SK-N-SH (cell line): ENCODE data around the gene BRD2.

Source experiments
- EP300 ChIP-seq, 2 experiments: IDR thresholded peaks; 2 replicates each; pipeline versions ENCODE4 v1.4.0 to v1.6.1; 2012; ENCODE audit warnings: borderline replicate concordance in 1 of 2, low read depth in 1 of 2, low read length in 1 of 2
- EZH2phosphoT487 ChIP-seq: fragments of 200-600 bp; sonication (generic); IDR thresholded peaks from 2 replicates; pipeline ENCODE4 v1.6.1; 2017; ENCODE audit warnings: low read depth, mixed run types, mild to moderate bottlenecking, antibody characterized with exemption, moderate library complexity, borderline replicate concordance
- GABPA ChIP-seq: IDR thresholded peaks from 2 replicates; pipeline ENCODE4 v1.4.0; 2012; ENCODE audit warnings: low read depth, mild to moderate bottlenecking
- POLR2AphosphoS5 ChIP-seq: IDR thresholded peaks from 2 replicates; pipeline ENCODE4 v1.6.1; 2012; ENCODE audit warnings: low read depth, low read length
- RXRA ChIP-seq: IDR thresholded peaks from 2 replicates; pipeline ENCODE4 v1.4.0; 2012; ENCODE audit warnings: low read depth, mild to moderate bottlenecking, borderline replicate concordance
- SMC3 ChIP-seq: IDR thresholded peaks from 2 replicates; pipeline ENCODE4 v1.6.1; 2012; ENCODE audit warnings: low read depth, low read length, improper control_type of control experiment
- TF ChIP-seq, protein P1 (sequence below): fragments of 200-600 bp; sonication (generic); IDR thresholded peaks from 2 replicates; pipeline ENCODE4 v1.6.1; 2017; ENCODE audit warnings: antibody characterized with exemption, mild to moderate bottlenecking, moderate library complexity
- TF ChIP-seq, protein P2 (sequence below): IDR thresholded peaks from 2 replicates; pipeline ENCODE4 v1.6.1; 2012; ENCODE audit warnings: mild to moderate bottlenecking, low read depth, low read length, moderate library complexity

DNA sequence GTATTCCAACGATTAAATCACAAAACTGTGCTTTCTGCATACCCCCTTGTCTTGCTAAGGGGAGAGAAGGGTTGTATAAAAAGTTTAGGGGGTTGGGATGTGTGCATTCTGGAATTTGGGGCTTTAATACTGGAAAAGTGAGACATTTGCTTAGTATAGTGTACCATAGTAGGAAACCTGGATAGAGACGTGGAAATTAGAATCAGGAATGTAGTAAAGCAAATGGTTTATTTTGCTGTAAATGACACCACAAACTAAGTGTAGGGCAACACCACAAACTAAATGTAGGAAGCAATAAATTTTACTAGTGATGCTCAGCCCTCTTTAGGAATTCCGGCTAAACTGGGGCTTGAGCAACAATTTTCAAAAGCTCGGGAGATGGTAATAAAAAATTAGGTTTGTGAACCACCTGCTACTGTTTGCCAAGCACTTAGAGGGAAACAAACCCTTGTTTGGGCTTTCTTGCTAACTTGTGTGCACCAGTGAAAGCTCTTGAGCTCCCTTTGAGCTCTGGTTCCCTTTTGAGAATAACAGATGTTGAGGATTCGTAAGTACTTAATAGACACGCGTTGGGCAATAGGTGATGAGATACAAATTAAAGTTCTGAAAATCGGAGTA lies 13.8 kb downstream of the BRD2 start:
- TF ChIP-seq RXRA (no peak), EP300 (IDR thresholded peaks at IDR 0.05; ENCODE audit: borderline replicate concordance in 1 of 2, low read depth in 1 of 2, low read length in 1 of 2) (no peak), SMC3 (no peak), GABPA (no peak), EZH2phosphoT487 (no peak), POLR2AphosphoS5 (no peak; the same call in none of the 2 replicates)
- TF ChIP-seq, protein P1, sequence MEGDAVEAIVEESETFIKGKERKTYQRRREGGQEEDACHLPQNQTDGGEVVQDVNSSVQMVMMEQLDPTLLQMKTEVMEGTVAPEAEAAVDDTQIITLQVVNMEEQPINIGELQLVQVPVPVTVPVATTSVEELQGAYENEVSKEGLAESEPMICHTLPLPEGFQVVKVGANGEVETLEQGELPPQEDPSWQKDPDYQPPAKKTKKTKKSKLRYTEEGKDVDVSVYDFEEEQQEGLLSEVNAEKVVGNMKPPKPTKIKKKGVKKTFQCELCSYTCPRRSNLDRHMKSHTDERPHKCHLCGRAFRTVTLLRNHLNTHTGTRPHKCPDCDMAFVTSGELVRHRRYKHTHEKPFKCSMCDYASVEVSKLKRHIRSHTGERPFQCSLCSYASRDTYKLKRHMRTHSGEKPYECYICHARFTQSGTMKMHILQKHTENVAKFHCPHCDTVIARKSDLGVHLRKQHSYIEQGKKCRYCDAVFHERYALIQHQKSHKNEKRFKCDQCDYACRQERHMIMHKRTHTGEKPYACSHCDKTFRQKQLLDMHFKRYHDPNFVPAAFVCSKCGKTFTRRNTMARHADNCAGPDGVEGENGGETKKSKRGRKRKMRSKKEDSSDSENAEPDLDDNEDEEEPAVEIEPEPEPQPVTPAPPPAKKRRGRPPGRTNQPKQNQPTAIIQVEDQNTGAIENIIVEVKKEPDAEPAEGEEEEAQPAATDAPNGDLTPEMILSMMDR: no peak
- TF ChIP-seq, protein P2, sequence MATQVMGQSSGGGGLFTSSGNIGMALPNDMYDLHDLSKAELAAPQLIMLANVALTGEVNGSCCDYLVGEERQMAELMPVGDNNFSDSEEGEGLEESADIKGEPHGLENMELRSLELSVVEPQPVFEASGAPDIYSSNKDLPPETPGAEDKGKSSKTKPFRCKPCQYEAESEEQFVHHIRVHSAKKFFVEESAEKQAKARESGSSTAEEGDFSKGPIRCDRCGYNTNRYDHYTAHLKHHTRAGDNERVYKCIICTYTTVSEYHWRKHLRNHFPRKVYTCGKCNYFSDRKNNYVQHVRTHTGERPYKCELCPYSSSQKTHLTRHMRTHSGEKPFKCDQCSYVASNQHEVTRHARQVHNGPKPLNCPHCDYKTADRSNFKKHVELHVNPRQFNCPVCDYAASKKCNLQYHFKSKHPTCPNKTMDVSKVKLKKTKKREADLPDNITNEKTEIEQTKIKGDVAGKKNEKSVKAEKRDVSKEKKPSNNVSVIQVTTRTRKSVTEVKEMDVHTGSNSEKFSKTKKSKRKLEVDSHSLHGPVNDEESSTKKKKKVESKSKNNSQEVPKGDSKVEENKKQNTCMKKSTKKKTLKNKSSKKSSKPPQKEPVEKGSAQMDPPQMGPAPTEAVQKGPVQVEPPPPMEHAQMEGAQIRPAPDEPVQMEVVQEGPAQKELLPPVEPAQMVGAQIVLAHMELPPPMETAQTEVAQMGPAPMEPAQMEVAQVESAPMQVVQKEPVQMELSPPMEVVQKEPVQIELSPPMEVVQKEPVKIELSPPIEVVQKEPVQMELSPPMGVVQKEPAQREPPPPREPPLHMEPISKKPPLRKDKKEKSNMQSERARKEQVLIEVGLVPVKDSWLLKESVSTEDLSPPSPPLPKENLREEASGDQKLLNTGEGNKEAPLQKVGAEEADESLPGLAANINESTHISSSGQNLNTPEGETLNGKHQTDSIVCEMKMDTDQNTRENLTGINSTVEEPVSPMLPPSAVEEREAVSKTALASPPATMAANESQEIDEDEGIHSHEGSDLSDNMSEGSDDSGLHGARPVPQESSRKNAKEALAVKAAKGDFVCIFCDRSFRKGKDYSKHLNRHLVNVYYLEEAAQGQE: no peak
